Activated T-helper 17 cell treated with anti-CD3 and anti-CD28 coated beads, Interleukin-2, amount 50 U/mL, for 72 hours (primary cell): Measurements from ENCODE around the gene SLC6A18. TPM values are rescaled to one million over a fixed set of nuclear protein-coding genes. Genes with fewer than 3 reads are reported as not detected.

Source experiments
- ATAC-seq: fragments of 150-1000 bp; cut with Tn5 transposase; replicated peaks from 2 replicates; pipeline ENCODE4 v1.10.0; 2021; ENCODE audit warnings: mild to moderate bottlenecking, moderate library complexity
- H3K27ac Mint-ChIP-seq: one replicate; pipeline ENCODE4 v1.8.0; 2022; ENCODE audit warnings: mixed read lengths
- H3K27me3 Mint-ChIP-seq: one replicate; pipeline ENCODE4 v1.8.0; 2022; ENCODE audit warnings: mixed read lengths
- H3K36me3 Mint-ChIP-seq: one replicate; pipeline ENCODE4 v1.8.0; 2022; ENCODE audit warnings: low read depth, mild to moderate bottlenecking, mixed read lengths
- H3K4me1 Mint-ChIP-seq: one replicate; pipeline ENCODE4 v1.8.0; 2022; ENCODE audit warnings: mixed read lengths
- H3K4me3 Mint-ChIP-seq: one replicate; pipeline ENCODE4 v1.8.0; 2022; ENCODE audit warnings: mild to moderate bottlenecking, mixed read lengths
- H3K9me3 Mint-ChIP-seq: one replicate; pipeline ENCODE4 v1.8.0; 2022; ENCODE audit warnings: mixed read lengths
- total RNA-seq, 2 donors: library from RNA; stranded (reverse); gene quantifications; one replicate each; pipeline ENCODE4 v1.2.3, GENCODE V29; 2022

SLC6A18 gene
- total RNA-seq, 2 donors from 2014 or later = not detected

DNA sequence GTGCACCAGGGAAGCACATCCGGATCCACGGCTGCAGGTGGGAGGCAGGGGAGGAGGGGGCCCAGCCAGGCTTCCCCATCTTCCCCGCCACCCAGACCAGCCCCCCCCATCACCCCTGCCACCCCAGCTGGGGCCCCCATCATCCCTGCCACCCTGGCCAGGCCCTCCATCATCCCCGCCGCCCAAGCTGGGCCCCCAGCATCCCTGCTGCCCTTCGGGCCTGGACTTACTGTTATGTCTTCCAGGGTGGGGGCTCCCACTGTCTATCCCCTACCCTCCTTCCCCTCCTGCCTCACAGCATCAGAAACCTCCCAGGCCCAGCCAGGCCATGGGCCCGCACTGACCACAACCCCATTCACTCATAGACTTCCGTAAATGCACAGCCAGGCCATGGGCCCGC is 27.5 kb downstream of the SLC6A18 start:
- peaks cover 6% of the 10 kb centered on the region for H3K4me1 Mint-ChIP-seq
- H3K36me3 Mint-ChIP-seq = no peaks in the 10 kb centered on the region
- H3K27me3 Mint-ChIP-seq = no peaks in the 10 kb centered on the region
- H3K4me3 Mint-ChIP-seq = no peak overlapping the region
- no peak overlapping the region for H3K27ac Mint-ChIP-seq
- no peaks in the 10 kb centered on the region for H3K9me3 Mint-ChIP-seq
- no peak for ATAC-seq

DNA sequence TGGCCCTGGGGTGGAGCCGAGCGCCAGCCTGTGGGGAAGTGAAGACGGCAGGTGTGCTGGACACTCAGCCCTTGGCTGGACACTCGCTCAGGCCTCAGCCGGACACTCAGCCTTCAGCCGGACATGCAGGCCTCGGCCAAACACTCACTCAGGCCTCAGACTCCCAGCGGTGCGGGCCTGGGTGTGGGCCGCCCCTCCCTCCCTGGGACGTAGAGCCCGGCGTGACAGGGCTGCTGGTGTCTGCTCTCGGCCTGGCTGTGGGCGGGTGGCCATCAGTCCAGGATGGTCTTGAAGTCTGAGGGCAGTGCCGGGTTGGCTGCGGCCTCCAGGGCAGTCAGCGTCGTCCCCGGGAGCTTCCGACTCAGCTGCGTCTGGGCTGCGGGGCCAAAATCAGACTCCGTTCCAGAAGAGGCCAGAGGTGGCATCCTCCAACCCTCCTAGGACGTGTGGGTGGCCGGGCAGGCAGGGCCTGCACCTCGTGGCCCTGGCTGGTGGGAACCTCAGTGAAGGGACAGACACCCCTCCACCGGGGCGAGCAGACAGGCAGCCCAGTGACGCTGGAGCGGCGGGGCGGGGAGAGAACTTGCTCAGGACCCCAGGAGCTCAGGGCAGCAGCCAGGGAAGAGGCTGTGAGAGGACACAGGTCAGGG is 28.4 kb downstream of the SLC6A18 start:
- ATAC-seq = no peak
- Mint-ChIP-seq H3K4me3 (no peak overlapping the region), H3K27ac (no peak overlapping the region), H3K9me3 (no peaks in the 10 kb centered on the region), H3K4me1 (peaks cover 6% of the 10 kb centered on the region), H3K27me3 (no peaks in the 10 kb centered on the region), H3K36me3 (no peaks in the 10 kb centered on the region)

DNA sequence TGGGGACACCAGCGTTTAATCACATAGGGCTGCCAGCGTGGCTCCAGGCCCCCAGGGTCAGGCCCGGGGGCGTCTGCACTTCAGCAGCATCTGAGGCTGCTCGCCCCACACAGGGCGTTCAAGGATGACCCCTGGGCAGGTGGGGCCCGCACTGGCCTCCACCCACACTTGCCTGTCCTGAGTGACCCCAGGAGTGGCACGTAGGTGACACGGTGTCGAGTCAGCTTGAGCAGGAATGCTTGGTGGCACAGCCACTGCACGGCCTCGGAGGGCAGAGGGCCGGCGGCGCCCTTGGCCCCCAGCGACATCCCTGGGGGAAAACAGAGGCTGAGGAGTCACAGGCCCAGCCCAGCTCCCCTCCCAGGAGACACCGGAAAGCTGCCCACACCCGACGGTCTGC is 29.0 kb downstream of the SLC6A18 start:
- Mint-ChIP-seq H3K4me3 (peak overlapping the region; percentile 61), H3K27ac (no peak overlapping the region), H3K27me3 (no peaks in the 10 kb centered on the region), H3K9me3 (no peaks in the 10 kb centered on the region), H3K4me1 (peaks cover 6% of the 10 kb centered on the region), H3K36me3 (no peaks in the 10 kb centered on the region)
- no peak for ATAC-seq

DNA sequence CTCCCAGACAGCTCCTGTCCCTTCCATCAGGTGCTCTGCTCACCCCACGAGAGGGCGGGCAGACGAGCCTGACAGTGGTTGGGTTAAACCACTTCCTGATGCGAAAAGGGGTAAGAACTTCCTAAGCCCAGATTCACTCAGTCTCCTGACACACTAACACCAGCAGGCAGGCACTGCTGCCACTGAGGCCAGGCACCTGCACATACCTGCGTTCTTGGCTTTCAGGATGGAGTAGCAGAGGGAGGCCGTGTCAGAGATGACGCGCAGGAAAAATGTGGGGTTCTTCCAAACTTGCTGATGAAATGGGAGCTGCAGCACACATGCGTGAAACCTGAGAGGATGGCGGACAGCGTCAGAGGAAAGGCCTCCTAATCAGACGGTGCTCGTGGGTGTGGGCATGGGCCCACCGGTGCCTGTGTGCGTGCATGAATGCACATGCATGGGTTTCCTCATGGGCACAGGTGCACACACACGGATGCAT is 29.9 kb downstream of the SLC6A18 start:
- Mint-ChIP-seq H3K27me3 (no peaks in the 10 kb centered on the region), H3K4me1 (peaks cover 6% of the 10 kb centered on the region), H3K4me3 (peak overlapping the region; percentile 61), H3K27ac (peak overlapping the region; percentile 32), H3K36me3 (no peaks in the 10 kb centered on the region), H3K9me3 (no peaks in the 10 kb centered on the region)
- peak; percentile 87 for ATAC-seq

DNA sequence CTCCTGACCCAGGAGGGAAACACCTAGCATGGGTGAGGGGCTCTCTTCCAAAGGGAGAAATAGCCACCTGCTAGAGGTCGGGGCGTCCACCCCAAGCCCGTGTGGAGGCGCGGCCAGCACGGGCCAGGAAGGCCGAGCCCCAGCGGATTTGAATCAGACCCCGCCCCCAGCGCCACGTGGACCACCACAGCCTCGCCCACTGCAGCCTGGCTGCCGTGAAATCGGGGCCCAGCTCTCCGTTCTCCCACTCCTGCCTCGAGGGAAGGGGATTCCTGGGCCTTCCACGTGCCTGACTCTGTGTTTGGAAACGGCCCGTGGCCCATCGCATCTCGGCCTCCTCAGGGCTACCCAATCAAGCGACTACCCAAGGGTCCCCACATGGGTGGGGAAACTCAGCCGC is 31.6 kb downstream of the SLC6A18 start:
- H3K27ac Mint-ChIP-seq = no peak overlapping the region
- no peak for ATAC-seq
- H3K9me3 Mint-ChIP-seq = no peaks in the 10 kb centered on the region
- H3K36me3 Mint-ChIP-seq = no peaks in the 10 kb centered on the region
- H3K27me3 Mint-ChIP-seq = no peaks in the 10 kb centered on the region
- H3K4me1 Mint-ChIP-seq = peaks cover 6% of the 10 kb centered on the region
- H3K4me3 Mint-ChIP-seq = no peak overlapping the region

DNA sequence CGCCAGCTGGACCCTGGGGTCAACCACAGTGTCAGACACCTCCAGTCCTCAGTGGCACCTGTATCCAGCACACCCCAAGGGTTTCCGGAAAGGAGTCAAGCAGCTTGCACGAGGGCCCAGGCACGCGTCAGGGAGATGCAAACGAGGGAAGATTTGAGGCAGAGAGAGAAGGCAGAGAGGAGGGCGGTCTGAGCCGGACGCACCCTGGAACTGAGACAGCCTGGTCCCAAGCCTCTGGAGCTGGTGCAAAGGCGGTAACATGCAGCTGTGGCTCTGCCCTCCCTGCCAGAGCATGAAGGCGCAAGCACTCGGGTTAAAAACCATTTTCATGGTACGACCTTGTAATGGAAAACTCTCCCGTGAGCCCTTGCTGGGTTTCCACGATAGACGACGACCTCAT is 32.2 kb downstream of the SLC6A18 start:
- H3K4me3 Mint-ChIP-seq = no peak overlapping the region
- no peaks in the 10 kb centered on the region for H3K27me3 Mint-ChIP-seq
- ATAC-seq = no peak
- peaks cover 6% of the 10 kb centered on the region for H3K4me1 Mint-ChIP-seq
- H3K9me3 Mint-ChIP-seq = no peaks in the 10 kb centered on the region
- no peak overlapping the region for H3K27ac Mint-ChIP-seq
- H3K36me3 Mint-ChIP-seq = no peaks in the 10 kb centered on the region

DNA sequence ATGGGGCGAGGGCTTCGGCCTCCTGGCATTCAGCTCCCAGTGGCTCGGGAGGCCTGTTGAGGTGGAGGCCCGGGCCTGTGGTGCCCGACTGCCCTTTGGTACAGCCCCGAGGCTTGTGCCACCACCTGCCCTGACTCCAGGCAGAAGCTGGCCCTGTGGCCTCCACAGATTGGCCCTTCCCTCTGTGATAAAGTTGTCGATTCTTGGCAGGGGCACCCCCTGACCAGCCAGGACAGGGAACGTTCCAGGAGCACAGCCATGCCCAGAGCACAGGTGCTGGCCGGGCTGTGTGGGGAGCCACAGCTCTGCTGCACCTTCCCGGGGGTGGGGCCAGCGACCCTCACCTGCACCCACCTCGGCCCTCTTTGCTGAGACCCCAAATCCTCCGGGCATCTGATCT is 32.7 kb downstream of the SLC6A18 start:
- H3K9me3 Mint-ChIP-seq = no peaks in the 10 kb centered on the region
- H3K4me3 Mint-ChIP-seq = no peak overlapping the region
- H3K27ac Mint-ChIP-seq = no peak overlapping the region
- ATAC-seq = no peak
- no peaks in the 10 kb centered on the region for H3K36me3 Mint-ChIP-seq
- no peaks in the 10 kb centered on the region for H3K27me3 Mint-ChIP-seq
- peaks cover 6% of the 10 kb centered on the region for H3K4me1 Mint-ChIP-seq

DNA sequence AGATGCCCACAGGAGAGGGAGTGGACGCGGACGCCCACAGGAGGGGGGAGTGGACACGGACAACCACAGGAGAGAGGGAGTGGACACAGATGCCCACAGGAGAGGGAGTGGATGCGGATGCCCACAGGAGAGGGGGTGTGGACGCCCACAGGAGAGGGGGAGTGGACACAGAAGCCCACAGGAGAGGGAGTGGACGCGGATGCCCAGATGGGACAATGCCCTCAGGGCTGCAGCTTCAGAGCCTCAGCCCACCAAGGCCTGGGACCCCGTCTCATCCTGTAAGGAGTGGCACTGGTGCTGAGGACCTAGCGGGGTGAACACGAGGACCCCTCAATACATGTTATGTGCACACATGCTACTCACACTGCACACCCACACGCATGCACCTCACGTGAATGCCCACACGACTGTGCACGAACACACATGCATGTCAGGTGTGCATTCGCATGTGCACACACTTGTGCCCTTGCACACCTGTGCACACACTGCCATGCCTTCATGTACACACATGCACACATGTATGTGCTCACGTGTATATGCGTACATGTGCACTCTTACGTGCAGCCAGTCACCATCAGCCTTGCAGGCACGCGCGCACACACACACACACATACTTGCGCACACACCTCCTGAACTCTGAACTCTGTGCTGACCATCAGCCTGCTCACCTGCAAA is 34.8 kb downstream of the SLC6A18 start:
- Mint-ChIP-seq H3K27me3 (no peaks in the 10 kb centered on the region), H3K27ac (no peak overlapping the region), H3K9me3 (no peaks in the 10 kb centered on the region), H3K36me3 (no peaks in the 10 kb centered on the region), H3K4me1 (peaks cover 6% of the 10 kb centered on the region), H3K4me3 (no peak overlapping the region)
- ATAC-seq = no peak

DNA sequence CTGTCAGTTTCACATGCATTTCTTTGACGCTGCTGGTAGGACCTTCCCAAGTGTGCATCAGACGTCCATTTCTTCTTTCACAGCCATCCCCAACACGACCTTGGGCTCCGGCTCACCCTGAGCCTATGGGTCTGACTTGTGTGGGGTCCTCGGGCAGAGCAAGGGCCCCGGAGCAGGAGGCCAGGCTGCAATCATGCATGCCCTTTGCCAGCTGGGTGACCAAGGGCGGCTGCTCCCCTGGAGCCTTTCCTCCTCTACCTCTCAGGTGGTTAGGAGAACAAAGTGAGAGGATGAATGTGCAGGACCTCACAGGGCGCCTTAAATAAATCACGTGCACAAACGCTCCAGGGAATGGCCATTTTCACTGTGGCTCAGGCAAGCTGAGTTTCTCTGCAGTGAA is 36.5 kb downstream of the SLC6A18 start:
- ATAC-seq = no peak
- Mint-ChIP-seq H3K27me3 (no peaks in the 10 kb centered on the region), H3K27ac (no peak overlapping the region), H3K36me3 (no peaks in the 10 kb centered on the region), H3K4me3 (no peak overlapping the region), H3K9me3 (no peaks in the 10 kb centered on the region), H3K4me1 (no peaks in the 10 kb centered on the region)

DNA sequence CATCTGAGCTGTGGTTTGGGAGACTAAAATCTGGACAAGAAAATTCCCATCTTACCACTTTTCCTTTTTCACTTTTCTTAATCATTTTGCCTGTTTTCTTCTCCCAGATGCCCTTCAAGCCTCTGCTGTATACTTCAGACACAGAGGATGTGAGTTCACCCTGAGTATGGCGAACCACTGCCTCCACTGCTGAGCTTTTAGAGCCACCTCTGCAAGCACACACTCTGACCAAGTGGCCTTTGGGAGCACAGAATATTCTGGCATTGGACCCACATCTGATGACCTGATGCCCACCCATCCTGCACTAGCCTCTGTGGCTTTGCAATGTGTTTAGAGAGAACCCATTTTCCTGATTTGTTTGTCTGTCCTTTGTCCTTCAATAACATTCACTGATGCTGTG is 37.2 kb downstream of the SLC6A18 start:
- Mint-ChIP-seq H3K4me3 (no peak overlapping the region), H3K27me3 (no peaks in the 10 kb centered on the region), H3K27ac (no peak overlapping the region), H3K4me1 (no peaks in the 10 kb centered on the region), H3K9me3 (no peaks in the 10 kb centered on the region), H3K36me3 (no peaks in the 10 kb centered on the region)
- ATAC-seq = no peak

DNA sequence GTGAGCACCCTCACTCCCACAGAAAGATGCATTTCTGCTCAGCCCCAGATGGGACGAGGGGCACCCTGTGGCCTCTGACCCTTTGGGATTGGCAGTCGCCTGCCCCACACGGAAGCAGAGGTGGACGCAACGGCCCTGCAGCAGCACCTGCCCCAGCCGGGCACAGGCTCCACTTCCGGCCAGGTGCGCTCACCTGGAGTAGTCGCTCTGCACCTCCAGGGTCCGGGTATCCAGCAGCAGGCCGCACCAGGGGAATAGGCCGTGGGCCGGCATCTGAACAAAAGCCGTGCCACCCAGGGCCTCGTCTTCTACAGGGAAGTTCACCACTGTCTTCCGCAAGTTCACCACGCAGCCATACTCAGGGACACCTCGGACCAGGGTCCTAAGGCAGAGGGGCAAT is 39.0 kb downstream of the SLC6A18 start:
- H3K27me3 Mint-ChIP-seq = no peaks in the 10 kb centered on the region
- H3K9me3 Mint-ChIP-seq = no peaks in the 10 kb centered on the region
- no peak overlapping the region for H3K27ac Mint-ChIP-seq
- no peak for ATAC-seq
- no peak overlapping the region for H3K4me3 Mint-ChIP-seq
- H3K36me3 Mint-ChIP-seq = no peaks in the 10 kb centered on the region
- H3K4me1 Mint-ChIP-seq = peaks cover 9% of the 10 kb centered on the region

DNA sequence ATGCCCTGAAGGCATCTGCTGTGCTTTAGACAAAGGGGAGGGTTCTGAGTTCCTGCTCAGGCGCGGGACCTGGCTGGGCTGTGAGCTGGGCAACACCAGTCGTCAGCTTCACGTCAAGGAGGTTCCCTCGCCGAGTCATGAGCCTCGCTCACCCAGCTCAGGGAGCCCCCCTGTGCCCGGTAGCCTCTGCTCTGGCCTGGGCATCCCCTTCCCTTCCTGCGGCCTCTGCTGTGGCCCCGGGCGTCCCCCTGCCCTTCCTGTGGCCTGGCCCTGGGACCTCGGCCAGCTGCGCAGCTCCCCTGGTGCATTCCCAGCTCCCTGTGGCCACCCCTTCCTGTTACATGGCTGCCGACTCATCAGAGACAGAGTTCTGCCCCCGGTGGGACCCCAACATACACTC is 39.8 kb downstream of the SLC6A18 start:
- Mint-ChIP-seq H3K4me3 (no peak overlapping the region), H3K9me3 (no peaks in the 10 kb centered on the region), H3K4me1 (peaks cover 9% of the 10 kb centered on the region), H3K36me3 (no peaks in the 10 kb centered on the region), H3K27ac (no peak overlapping the region), H3K27me3 (no peaks in the 10 kb centered on the region)
- no peak for ATAC-seq

DNA sequence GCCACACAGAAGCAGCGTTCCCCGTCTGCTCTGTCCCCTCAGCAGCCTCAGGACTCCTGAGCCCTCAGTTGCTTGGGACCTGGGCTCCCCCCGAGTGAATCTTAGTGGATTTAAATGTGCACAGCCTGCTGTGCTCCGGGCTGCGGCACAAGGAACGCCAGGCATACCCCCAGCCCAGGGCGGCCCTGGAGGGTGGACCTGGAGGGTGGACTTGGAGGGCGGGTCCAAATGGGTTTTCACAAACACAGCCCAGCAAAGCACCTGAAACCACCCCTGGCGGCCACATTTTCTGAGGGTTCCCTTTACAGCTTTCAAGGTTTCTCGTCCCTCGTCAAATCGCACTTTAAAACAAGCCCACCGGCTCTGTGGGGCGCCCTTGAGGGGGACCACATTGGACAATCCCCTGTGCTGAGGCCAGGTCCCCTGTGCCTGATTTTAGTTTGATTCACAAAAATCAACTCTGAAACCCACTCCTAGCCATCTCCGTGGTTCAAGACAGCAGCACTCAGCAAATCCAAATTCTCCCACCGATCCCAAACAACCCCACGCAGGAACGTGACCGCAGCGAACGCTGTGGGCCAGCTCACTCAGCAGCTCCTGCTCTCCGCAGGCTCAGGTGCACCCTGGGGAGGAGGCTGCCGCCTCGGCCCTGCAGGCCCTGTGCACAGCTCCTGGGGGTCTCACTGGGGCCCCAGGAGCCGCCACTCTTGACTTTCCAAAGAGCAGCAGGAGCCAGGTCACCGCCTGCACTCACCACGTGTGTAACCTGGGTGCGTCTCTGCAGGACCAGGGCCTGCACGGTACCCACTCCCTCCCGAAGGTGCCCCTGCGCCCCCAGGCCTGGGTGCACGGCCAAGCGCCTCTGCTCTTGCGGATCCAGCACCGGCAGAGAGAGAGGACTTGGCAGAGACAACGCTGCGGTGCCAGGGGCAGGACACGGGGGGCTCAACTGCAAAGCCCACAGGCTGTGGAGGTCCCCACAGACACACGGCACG is 40.6 kb downstream of the SLC6A18 start:
- no peaks in the 10 kb centered on the region for H3K9me3 Mint-ChIP-seq
- H3K4me3 Mint-ChIP-seq = no peak overlapping the region
- no peaks in the 10 kb centered on the region for H3K36me3 Mint-ChIP-seq
- no peaks in the 10 kb centered on the region for H3K27me3 Mint-ChIP-seq
- peaks cover 9% of the 10 kb centered on the region for H3K4me1 Mint-ChIP-seq
- H3K27ac Mint-ChIP-seq = no peak overlapping the region
- ATAC-seq = no peak

DNA sequence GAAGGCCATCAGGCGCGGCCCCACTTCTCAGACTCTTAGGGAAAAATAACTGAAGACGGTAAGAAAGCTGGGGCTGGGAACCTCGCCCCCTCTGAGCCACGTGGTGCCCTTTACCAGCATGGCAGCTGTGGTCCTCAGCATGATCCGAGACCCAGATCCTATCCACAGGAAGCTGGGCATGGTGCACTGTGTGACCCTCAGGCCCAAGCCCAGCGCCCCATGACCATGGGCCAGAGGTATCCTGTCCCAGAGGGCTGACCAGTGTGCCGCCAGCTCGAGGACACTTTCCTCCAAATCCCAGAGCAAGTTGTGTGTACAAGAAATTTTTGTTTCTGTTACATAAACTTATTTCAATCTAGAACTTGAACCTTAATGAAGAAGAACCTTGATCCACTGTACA is 41.6 kb downstream of the SLC6A18 start:
- Mint-ChIP-seq H3K27ac (no peak overlapping the region), H3K9me3 (no peaks in the 10 kb centered on the region), H3K4me1 (peaks cover 9% of the 10 kb centered on the region), H3K4me3 (no peak overlapping the region), H3K27me3 (no peaks in the 10 kb centered on the region), H3K36me3 (no peaks in the 10 kb centered on the region)
- ATAC-seq = no peak
